Activated CD8-positive, alpha-beta memory T cell treated with anti-CD3 and anti-CD28 coated beads for 24 hours (primary cell): ENCODE measurements around the gene GPHA2.
A peak's percentile ranks its signal among the peaks of the same experiment; 100 is the strongest.

ENCODE experiments used
- DNase-seq: peaks from one replicate; pipeline ENCODE4 v3.0.0-alpha.2; 2020

GPHA2 gene

DNA sequence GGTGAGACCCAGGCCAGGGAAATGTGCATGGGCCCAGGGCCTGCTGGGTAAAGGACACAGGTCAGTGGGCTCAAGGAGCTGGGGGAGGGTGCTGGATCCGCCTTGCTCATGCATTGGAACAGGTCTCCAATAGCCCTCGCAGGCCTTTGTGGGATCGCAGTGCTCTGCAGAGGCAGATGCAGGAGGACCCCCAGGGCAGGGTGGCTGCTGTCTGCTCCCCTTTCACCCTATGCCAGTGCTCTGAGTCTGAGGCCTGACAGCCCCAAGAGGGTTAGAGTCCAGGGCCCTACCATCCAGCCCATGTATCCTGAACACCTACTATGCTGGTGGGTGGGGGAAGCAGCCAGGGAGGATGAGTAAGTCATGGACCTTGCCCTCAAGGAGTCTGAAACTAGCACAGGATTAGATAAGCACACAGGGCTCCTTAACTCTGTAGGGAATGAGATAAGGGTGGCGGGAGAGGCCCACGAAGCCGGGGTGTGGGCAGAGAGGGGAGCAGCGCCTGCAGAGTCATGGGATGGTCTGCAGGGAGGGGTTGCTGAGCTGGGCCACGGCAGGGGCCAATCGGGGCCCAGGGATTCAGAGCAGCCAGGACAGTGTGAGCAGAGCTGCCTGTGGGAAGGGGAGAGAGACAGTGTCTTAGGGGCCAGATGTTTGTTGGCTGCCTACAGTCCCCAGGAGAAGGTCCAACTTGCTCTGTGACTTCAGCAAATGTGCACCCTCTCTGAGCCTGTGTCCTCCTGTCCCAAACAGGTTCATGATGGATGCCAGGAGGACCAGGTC is 46.8 kb downstream of the GPHA2 start:
- DNase-seq = no peak

DNA sequence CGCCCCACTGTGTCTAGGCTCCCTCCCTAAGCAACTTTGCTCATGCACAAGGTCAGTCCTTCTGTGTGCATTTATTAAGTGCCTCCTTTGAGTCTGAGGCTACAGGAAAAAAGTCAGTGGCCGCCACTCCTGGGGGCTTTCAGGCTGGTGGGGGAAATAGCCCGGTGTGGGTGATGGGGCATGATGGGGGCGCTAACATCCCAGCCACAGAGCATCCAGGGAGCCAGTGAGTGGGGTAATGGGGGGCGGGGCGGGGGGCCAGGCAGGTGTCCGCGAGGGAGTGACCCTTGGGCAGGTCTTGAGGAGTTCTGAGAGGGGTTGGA is 47.3 kb downstream of the GPHA2 start:
- no peak for DNase-seq

- peak; percentile 96 for DNase-seq
Observed at GRCh38 chr11:64887757-64888405, 47.8 kb downstream of the GPHA2 start.

DNA sequence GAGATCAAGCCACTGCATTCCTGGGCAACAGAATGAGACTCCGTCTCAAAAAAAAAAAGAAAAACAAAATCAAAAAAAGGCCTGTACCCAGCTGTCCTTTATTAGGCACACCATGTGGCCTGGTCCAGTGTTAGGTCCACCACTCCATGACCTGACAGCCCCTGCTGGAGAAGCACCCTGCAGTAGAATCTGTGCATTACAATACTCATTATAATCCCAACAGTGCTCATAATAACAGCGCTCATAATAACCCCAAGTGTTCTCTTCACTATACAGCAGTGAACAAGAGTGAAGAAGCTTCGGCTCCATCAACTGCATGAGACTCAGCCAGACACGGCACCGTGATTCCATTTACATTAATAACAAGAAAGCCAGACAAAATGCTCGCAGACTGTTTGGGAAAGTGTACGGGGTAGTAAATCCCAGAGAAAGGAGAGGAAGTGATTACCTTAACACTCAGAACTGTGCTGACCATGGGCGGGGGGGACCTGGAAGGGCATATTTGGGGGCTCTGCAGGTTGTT is 48.4 kb downstream of the GPHA2 start:
- DNase-seq = no peak

- DNase-seq = peak; percentile 59
Observed at GRCh38 chr11:64885367-64886286, 50.1 kb downstream of the GPHA2 start.
